ENCODE measurements around the gene GDF9. TPM values are rescaled to one million over a fixed set of nuclear protein-coding genes. Genes with fewer than 3 reads are reported as not detected.

The GDF9 gene
- total RNA-seq, 1 experiment from 2014 or later = 2.4 TPM

GRCh38 chr5:132836852-132837251, 29.4 kb downstream of the GDF9 start:
- DNase-seq (ENCODE audit: low spot score) = no peak

- DNase-seq (ENCODE audit: low spot score) = no peak
Measured at GRCh38 chr5:132834057-132834456, 32.2 kb downstream of the GDF9 start.

GRCh38 chr5:132832612-132833011, 33.7 kb downstream of the GDF9 start:
- DNase-seq (ENCODE audit: low spot score) = no peak

- DNase-seq (ENCODE audit: low spot score) = no peak
Measured at GRCh38 chr5:132831095-132831860, 35.0 kb downstream of the GDF9 start.

DNA sequence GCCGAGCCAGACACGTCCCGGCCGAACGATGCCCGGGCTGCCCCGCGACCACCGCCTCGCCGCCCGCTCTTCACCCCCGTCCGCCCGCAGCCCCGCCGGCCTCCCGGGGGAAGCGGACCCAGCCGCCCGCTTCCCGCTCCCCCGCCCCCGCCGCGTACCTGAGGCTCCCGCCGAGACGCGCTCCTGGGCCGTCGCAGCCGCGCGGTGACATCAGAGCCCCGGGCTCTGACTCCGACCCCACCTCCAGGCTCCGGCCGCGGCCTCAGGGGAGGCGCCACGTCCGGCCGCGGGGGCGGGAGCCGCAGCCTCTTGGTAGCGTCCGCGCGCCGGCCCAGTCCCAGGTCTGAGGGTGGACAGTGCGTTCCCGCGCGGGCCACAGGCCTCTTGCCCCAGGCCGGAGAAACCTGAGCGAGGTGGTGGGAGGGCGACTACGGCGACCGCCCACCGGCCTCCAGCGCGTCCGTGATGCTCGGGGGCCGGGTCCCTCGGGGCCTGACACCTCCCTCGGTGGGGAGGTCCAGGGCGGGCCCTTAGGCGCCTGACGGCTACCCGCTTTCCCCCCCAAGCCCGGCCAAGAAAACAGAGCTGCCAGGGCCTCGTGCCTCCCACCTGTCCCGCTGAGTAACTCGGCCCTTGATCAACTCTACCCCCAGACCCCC, 35.7 kb downstream of the GDF9 start, which contains the start of gene SHROOM1:
Gene SHROOM1 (minus strand): TSS at position 212 of the 659 bp plus-strand sequence. CDS start 4,507 bp downstream, outside the sequence.
- peak; percentile 38 for DNase-seq (ENCODE audit: low spot score)

GRCh38 chr5:132829742-132830435, 36.4 kb downstream of the GDF9 start:
- peak; percentile 44 for DNase-seq (ENCODE audit: low spot score)

DNA sequence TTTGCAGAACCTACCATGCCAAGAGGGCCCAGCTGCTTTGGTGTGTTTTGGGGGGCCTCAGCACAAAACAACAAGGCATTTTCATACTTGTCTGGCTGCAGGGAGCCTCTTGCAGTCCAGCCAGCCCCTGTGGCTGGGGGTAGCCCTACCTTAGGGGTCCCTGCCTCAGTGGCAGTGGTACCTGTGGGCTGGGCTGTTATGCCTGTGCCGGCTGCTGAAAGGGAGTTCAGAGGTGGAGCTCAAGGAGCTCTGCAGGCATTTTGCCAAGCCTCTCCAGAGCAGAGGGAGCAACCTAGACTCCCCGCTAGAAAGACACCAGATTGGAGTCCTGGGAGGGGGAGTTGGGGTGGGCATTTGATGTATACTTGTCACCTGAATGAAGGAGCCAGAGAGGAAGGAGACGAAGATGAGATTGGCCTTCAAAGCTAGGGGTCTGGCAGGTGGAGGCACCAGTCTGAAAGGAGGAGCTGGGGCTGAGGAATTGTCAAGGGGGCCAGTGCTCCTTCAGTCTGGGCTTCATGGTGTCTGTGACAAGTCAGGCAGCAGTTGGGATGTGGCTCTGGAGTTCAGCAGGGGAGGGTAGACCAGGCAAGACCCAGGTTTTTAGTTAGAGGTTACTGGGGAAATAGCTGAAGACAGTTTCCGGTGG, 37.3 kb downstream of the GDF9 start:
- no peak for DNase-seq (ENCODE audit: low spot score)

- DNase-seq (ENCODE audit: low spot score) = no peak
Measured at GRCh38 chr5:132827943-132828673, 38.2 kb downstream of the GDF9 start.

GRCh38 chr5:132826424-132827082, 39.7 kb downstream of the GDF9 start:
- no peak for DNase-seq (ENCODE audit: low spot score)

- DNase-seq (ENCODE audit: low spot score) = no peak
Measured at GRCh38 chr5:132825834-132826391, 40.4 kb downstream of the GDF9 start.

DNA sequence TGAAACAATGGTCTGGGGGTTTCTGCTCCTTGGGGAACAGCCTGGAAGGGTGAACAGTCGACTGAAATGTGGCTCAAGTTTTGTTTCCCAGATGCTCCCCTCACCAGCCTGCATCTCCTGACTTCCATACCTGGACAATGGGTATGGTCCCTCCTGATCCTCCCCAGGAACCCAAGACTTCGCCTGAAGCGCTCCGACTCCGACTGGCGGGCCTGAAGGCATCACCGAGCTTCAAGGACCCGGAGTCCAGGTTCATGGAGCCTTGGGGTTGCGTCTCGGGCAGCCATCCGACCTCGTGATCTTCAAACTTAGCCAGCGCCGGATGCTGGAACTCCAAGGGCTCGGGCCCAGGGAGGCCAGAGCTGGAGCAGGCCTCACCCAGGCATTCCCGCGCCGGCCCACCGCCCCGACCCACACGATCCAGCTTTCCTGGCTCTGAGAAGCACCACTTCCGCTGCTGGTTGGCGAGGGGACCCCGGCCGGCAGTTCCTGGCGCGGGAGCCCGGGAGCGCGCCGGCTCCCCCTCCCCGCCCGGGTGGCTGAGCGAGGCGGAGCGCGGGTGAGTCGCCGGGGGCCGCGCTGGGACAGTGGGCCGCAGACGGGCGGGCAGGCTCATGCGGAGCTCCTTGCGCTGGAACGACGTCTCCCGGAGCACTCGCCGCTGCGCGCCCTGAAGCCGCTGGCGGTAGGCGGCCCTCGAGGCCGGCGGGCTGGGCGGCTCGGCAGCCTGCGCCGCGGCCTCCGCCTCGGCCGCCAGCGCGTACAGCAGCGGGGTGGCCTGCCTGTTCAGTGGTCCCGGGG, 41.0 kb downstream of the GDF9 start:
- no peak for DNase-seq (ENCODE audit: low spot score)

GRCh38 chr5:132824426-132824825, 41.8 kb downstream of the GDF9 start:
- DNase-seq (ENCODE audit: low spot score) = no peak

- DNase-seq (ENCODE audit: low spot score) = no peak
Measured at GRCh38 chr5:132823481-132824050, 42.7 kb downstream of the GDF9 start.

GRCh38 chr5:132822650-132823480, 43.4 kb downstream of the GDF9 start:
- DNase-seq (ENCODE audit: low spot score) = no peak

- DNase-seq (ENCODE audit: low spot score) = no peak
Measured at GRCh38 chr5:132821791-132822190, 44.5 kb downstream of the GDF9 start.

GRCh38 chr5:132821350-132821749, 44.9 kb downstream of the GDF9 start:
- DNase-seq (ENCODE audit: low spot score) = no peak

GRCh38 chr5:132820162-132820754, 46.0 kb downstream of the GDF9 start:
- peak; percentile 92 for DNase-seq (ENCODE audit: low spot score)

DNA sequence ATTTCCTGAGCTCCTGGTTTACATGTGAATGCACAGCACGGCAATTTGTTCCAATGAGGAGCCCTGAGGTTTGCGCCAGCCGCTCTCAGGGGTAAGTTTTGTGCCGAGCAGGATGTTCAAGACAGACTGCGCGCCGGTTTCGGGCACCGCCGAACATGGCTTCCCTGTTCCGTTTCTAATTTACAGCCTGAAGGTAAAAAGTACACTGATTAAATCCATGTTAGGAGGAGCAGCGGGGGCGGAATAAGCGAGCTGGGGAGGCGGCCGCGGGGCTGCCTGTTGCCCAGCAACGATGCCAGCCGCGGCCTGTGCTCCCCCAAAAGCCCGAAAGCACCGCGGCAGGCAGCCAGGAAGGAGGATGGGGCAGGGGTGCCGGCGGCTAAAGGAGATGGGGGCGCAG, 46.8 kb downstream of the GDF9 start:
- no peak for DNase-seq (ENCODE audit: low spot score)
